ENCODE data around the gene CCR5. TPM values are rescaled to one million over a fixed set of nuclear protein-coding genes. Genes with fewer than 3 reads are reported as not detected.

The CCR5 gene
- total RNA-seq, 1 donor from 2014 or later: not detected

- no peak for DNase-seq (ENCODE audit: extremely low read depth, low read depth, low spot score)
These were observed 13.8 kb upstream of the CCR5 start for GRCh38 chr3:46356909-46357308.

DNA sequence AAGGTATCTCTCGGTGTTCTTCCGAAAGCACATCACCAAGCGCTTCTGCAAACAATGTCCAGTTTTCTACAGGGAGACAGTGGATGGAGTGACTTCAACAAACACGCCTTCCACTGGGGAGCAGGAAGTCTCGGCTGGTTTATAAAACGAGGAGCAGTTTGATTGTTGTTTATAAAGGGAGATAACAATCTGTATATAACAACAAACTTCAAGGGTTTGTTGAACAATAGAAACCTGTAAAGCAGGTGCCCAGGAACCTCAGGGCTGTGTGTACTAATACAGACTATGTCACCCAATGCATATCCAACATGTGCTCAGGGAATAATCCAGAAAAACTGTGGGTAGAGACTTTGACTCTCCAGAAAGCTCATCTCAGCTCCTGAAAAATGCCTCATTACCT, 12.3 kb upstream of the CCR5 start:
- DNase-seq (ENCODE audit: extremely low read depth, low read depth, low spot score): no peak

GRCh38 chr3:46359733-46360493, 10.8 kb upstream of the CCR5 start:
- DNase-seq (ENCODE audit: extremely low read depth, low read depth, low spot score): no peak

GRCh38 chr3:46360907-46361306, 9.8 kb upstream of the CCR5 start:
- DNase-seq (ENCODE audit: extremely low read depth, low read depth, low spot score): no peak

DNA sequence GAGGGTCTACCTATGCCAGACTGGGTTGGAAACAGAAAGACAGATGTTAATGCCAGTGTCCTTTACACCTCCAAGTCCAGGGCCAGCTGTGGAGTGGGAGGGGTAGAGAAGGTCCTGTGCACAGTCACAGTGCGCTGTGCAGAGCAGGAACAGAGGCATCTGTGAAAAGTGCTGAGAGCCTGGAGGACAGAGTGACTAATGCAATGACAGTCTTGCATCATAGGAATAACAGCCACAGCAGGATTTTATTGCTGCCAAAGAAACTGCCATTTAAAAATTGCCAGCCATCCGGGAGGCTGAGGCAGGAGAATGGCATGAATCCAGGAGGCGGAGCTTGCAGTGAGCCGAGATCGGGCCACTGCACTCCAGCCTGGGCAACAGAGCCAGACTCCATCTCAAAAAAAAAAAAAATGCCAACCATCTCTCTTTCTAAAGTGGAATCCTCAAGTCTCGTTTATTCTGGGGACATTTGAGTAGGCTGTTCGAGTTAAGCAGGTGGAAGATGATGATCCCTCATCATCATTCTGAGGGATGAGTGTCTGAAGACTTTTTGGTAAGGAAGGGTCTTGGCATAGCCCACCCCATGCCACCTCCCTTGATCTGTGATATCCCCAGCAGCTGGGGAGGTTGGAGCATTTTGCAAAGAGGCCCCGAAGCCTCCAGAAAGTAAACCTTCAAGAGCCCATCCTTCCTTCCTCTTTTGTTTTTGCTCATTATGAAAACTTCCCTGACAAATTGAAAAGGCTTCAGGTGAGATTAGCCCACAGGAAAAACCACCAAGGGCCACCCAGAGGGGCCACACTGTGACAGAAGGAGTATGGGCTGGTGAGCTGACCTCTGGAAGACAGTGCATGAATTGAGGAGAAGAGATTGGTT, 9.1 kb upstream of the CCR5 start:
- no peak for DNase-seq (ENCODE audit: extremely low read depth, low read depth, low spot score)

DNA sequence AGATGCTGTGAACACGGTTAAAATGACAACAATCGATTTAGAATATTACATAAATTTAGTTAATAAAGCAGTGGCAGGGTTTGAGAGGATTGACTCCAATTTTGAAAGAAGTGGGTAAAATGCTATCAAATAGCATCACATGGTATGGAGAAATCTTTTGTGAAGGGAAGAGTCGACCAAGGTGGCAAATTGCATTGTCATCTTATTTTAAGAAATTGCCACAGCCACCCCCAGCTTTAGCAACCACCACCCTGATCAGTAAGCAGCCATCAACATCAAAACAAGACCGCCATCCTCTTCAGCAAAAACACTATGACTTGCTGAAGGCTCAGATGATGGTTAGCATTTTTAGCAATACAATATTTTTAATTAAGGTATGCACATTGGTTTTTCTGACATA, 5.7 kb upstream of the CCR5 start:
- no peak for DNase-seq (ENCODE audit: extremely low read depth, low read depth, low spot score)

DNA sequence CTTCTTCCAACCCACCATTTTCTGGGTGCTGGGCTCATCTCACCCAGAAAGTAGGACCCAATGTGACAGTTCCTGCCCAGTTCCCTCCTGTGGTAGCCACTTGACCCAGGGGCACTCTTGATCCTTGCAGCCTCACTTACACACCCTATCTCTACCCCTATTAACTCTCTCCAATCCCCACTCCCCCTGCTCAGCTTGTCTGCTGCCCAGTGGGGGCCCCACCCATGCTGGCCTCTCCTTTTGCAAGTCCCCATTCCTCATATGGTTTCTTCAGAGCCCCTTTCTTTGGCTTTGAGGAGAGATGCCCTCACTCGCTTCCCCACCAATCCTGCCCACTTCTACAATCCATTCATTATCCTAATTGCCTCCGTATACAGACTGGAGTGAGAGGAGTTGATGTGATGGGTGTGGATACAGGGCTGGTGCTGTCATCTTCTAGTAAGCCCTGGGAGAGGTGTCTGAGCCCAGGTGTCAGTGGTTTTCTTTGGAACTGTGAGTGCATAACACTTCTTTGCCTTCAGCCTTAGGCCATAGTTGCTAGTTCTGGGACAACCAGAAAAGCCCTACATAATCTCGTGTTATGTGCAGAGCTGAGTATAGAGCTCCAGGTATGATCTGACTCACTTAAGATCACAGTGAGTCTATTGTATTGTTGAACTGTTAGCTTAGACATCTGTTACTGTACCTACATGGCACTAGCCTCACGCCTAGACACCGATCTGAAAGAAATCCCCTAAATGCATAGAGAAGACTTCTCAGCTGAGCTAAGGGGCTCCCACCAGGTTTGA, 4.8 kb upstream of the CCR5 start:
- DNase-seq (ENCODE audit: extremely low read depth, low read depth, low spot score): no peak

DNA sequence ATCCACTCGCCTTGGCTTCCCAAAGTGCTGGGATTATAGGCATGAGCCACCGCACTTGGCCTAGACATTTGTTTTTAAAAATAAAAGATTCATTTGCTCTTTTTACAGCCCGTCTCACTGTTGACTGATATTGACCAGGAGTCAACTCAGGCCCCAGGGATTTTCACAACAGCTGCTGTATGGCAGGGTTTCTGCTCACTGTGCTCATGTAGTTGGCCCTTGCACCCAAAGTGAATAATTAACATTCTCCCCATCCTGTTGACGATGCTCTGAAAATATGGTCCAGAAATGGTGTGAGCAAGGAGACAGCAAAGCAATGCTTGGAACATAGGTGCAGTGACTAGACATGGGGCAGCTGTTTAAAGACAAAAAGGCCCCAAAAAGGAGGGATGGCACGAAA, 2.9 kb upstream of the CCR5 start:
- no peak for DNase-seq (ENCODE audit: extremely low read depth, low read depth, low spot score)

GRCh38 chr3:46368569-46368968, 2.2 kb upstream of the CCR5 start:
- no peak for DNase-seq (ENCODE audit: extremely low read depth, low read depth, low spot score)

DNA sequence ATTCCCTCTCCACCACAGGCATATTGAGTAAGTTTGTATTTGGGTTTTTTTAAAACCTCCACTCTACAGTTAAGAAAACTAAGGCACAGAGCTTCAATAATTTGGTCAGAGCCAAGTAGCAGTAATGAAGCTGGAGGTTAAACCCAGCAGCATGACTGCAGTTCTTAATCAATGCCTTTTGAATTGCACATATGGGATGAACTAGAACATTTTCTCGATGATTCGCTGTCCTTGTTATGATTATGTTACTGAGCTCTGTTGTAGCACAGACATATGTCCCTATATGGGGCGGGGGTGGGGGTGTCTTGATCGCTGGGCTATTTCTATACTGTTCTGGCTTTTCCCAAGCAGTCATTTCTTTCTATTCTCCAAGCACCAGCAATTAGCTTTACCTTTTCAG, 1.6 kb upstream of the CCR5 start:
- DNase-seq (ENCODE audit: extremely low read depth, low read depth, low spot score): no peak

GRCh38 chr3:46369675-46370132, 1.0 kb upstream of the CCR5 start:
- no peak for DNase-seq (ENCODE audit: extremely low read depth, low read depth, low spot score)

DNA sequence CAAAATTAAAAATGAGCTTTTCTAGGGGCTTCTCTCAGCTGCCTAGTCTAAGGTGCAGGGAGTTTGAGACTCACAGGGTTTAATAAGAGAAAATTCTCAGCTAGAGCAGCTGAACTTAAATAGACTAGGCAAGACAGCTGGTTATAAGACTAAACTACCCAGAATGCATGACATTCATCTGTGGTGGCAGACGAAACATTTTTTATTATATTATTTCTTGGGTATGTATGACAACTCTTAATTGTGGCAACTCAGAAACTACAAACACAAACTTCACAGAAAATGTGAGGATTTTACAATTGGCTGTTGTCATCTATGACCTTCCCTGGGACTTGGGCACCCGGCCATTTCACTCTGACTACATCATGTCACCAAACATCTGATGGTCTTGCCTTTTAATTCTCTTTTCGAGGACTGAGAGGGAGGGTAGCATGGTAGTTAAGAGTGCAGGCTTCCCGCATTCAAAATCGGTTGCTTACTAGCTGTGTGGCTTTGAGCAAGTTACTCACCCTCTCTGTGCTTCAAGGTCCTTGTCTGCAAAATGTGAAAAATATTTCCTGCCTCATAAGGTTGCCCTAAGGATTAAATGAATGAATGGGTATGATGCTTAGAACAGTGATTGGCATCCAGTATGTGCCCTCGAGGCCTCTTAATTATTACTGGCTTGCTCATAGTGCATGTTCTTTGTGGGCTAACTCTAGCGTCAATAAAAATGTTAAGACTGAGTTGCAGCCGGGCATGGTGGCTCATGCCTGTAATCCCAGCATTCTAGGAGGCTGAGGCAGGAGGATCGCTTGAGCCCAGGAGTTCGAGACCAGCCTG, 984 bp downstream of the CCR5 start:
- no peak for DNase-seq (ENCODE audit: extremely low read depth, low read depth, low spot score)

GRCh38 chr3:46372492-46373359, 2.0 kb downstream of the CCR5 start:
- DNase-seq (ENCODE audit: extremely low read depth, low read depth, low spot score): no peak

DNA sequence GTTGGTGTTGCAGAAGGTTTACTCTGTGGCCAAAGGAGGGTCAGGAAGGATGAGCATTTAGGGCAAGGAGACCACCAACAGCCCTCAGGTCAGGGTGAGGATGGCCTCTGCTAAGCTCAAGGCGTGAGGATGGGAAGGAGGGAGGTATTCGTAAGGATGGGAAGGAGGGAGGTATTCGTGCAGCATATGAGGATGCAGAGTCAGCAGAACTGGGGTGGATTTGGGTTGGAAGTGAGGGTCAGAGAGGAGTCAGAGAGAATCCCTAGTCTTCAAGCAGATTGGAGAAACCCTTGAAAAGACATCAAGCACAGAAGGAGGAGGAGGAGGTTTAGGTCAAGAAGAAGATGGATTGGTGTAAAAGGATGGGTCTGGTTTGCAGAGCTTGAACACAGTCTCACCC, 4.0 kb downstream of the CCR5 start:
- no peak for DNase-seq (ENCODE audit: extremely low read depth, low read depth, low spot score)

- DNase-seq (ENCODE audit: extremely low read depth, low read depth, low spot score): no peak
These were observed 4.5 kb downstream of the CCR5 start for GRCh38 chr3:46375218-46375617.

GRCh38 chr3:46375814-46376213, 5.1 kb downstream of the CCR5 start:
- DNase-seq (ENCODE audit: extremely low read depth, low read depth, low spot score): no peak

DNA sequence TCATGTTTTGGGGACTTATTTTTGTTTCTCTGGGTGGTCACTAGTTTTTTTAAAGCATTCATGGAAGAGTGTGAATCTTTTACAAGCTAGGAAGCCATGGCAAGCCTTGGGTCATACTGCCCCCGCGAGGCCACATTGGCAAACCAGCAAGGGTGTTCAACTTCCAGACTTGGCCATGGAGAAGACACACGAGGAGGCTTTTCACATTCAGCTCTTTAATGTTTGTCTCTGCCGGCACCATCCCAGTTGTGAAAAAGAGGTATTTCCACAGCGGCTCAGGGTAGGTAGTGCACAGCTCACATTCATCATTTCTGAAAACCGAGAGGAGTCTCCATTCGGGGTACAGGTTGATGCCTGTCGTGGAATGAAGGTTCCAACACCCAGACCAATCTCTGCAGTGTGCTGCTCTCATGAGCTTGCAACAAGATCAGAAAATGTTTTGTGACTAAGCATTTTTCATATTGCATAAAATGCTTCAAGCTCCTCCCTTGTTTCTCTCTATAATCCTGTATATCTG, 7.7 kb downstream of the CCR5 start:
- no peak for DNase-seq (ENCODE audit: extremely low read depth, low read depth, low spot score)

GRCh38 chr3:46380471-46381221, 9.9 kb downstream of the CCR5 start:
- no peak for DNase-seq (ENCODE audit: extremely low read depth, low read depth, low spot score)
